HG03565 (cell line): ENCODE data around the gene LGMN.
"Not testable (repeated sequence)": the region's sequence is repeated elsewhere in the genome, so short reads cannot be mapped to it uniquely, and the experiment has no call there.

Experiments
- ATAC-seq: cut with Tn5 transposase; IDR thresholded peaks from one replicate; pipeline ENCODE4 v1.9.1; 2021; ENCODE audit warnings: mild to moderate bottlenecking, moderate library complexity; ENCODE audit not compliant: unreplicated experiment

Gene LGMN

DNA sequence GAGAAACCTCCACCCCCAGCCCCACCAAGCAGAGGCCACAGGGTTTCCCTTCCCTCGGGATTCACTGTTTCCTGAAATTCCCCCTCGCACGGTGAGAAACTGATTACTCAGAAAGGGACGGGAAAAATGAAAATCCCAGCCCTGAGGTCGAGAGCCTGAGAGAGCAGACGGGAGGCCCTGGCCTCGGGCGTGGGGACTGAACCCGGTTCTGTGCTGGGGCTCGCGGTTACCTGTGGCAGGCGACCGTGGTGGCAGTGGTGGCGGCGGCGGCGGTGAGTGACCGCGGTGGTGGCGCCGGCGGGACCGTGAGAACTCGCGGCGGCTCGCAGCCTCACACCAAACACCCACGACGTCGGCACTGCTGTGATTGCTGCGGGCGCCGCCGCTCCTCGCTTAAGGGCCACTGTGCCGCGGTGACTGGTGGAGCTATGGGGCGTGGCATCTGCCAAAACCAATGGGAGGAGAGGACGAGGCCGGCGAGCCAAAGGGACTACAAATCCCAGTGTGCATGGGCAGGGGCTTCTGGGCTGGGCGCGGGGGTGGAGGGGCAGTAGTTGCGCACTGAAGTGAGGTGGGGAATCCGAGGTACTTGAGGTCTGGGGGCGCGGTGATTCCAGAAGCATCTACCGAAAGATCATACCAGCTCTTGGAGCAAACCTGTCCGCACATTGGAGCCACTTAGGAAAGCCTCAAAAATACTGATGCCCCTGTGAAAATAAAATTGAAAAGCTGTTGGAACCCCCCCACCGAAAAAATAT is at the start of gene LGMN:
LGMN (minus strand) TSS at position 369 of the 758 bp plus-strand sequence. CDS start 15,841 bp downstream, outside the sequence.
- ATAC-seq, result peak; percentile 77

DNA sequence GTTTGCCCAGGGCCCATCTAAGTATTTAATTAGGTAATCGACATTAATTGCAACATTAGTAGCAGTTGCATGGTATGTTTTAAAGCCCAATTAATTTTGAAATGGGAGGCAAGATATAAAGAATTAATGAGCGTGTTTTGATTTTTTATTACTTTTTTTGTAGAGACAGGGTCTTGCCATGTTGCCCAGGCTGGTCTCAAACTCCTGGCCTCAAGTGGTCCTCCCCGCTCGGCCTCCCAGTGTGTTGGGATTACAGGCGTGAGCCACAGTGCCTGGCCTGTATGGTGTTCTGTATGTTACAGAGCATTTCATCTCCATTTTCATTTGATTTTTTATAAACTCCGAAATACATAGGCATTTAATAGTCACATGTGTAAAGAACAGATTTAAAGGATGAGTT is 46.5 kb upstream of the LGMN start:
- no peak for ATAC-seq

DNA sequence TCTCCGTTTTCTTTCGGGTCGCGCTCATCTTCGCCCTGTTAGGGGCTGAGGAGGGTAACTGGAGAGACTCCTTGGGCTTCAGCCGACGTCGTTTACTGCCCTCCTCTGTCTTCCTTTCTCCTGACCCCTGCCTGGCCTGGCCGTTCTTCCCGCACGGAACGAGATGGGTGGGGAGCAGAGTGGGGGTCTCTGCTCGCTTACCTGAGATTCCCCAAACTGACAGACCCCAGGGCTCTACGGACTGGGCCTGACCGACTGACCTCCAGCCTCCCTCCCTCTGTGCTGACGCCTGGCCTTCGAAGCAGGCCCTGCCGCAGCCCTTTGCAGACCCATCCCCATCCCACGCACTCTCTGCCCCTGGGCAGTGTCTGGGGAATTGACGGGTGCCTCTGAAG is 46.1 kb upstream of the LGMN start:
- ATAC-seq, result no peak

DNA sequence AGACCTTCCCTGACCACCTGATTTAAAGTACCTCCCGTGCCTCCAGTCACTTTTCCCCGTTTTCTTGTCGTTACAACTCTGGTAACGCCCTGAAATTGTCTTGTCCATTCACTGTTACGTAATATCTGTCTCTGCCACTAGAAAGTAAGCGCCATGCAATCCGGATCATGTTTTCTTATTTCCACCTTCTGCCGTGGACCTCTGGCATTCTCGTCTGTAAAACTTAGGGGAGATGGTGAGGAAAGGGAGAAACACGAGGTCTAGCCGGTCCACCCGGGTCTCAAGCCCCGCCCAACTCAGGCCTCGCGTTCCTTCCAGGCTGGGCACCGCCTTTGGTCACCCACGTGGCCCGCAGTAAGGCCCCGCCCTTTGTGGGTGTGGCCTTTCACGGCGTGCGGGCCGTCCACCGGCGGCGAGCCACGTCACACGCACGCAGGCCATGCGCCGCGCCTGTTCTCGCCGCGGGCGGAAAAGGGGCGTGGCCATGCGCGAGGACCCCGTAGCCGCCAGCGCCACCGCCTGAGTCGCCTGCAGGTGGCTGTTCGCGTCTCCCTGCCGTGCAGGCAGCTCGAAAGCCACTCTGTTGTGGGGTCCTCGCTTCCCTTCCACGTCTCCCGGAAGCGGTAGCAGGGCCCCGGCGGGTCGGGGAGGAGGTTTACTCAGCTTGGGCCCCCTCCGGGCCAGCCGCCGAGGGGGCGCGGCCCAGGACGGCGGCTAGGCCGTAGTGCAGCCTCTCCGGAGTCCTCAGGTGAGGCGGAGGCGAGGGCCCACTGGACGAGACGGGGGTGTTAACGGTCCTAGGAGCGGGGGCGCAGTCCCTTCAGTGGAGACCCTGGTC is 45.5 kb upstream of the LGMN start, which contains the start of gene GOLGA5:
GOLGA5 (plus strand) TSS at position 597 of the 838 bp plus-strand sequence. CDS start 3,133 bp downstream, outside the sequence.
- ATAC-seq, result peak; percentile 95

DNA sequence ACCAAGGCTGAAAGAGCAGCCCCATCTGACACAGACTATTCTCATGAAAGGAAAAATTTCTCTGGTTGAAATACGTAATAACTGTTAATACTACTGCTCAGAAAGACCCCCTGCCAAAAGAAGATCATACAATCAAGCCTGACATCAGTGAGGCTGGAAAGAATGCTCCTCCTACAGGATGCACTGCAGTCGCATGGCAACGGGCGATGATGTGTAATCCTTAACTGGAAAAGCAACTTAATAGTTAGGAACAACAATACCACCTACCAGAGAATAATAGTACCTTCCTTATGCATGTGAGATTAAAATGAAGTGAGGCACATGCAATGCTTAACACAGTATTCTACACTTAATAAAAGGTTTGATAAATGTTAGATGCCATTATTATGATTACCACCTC is 44.5 kb upstream of the LGMN start:
- no peak for ATAC-seq

DNA sequence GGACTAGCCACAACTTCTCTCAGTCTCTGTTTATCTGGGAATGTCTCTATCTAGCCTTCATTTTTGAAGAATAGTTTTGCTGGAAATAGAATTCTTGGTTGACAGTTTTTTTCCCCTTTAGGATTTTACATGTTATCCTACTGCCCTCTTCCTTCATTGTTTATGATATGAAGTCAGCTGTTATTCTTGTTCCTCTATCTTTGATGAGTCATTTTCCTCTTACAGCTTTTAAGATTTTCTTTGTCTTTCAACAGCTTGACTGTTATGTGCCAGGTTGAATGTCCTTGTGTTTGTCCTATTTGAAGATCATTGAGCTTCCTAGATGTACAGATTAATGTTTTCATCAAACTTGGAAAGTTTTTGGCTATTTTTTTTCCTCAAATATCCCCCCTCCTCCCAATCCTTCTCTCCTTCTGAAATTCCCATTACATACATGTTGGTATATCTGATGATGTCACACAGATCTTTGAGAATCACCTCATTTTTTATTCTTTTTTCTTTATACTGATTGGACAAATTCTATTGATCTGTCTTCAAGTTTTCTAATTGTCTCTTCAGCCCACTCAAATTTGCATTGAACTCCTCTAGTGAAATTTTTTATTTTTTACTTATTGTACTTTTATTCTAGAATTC is 41.1 kb upstream of the LGMN start:
- ATAC-seq, result no peak

DNA sequence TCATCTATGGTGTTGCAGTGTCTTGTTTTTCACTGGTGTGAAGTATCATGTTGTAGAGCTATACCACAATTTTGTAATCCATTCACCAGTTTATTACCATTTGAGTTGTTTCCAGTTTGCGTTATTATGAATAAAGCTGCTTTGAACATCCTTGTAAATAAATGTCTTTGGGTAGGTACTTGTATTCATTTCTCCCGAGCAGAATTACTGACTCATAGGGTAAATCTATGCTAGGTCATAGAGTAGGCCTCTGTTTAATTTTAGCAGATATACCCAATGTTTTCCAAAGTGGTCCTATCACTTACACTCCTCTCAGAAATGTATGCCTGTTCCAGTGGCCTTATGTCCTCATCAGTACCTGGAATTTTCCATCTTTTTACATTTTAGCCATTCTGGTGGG is 39.1 kb upstream of the LGMN start:
- ATAC-seq, result no peak

DNA sequence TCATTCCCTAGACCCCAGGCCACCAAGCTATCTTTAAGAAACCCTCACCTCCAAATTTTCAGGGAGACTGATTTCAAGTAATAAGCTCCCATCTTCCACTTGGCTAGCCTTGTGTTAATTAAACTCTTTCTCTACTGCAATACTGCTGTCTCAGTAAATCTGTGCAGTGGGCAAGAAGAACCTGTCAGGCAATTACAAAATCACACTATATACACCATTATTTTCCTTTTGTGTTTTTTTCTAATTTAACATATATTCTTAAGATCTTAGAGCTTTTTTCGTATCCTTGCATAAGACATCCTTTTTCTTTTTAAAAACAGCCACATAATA is 38.0 kb upstream of the LGMN start:
- ATAC-seq, result no peak

DNA sequence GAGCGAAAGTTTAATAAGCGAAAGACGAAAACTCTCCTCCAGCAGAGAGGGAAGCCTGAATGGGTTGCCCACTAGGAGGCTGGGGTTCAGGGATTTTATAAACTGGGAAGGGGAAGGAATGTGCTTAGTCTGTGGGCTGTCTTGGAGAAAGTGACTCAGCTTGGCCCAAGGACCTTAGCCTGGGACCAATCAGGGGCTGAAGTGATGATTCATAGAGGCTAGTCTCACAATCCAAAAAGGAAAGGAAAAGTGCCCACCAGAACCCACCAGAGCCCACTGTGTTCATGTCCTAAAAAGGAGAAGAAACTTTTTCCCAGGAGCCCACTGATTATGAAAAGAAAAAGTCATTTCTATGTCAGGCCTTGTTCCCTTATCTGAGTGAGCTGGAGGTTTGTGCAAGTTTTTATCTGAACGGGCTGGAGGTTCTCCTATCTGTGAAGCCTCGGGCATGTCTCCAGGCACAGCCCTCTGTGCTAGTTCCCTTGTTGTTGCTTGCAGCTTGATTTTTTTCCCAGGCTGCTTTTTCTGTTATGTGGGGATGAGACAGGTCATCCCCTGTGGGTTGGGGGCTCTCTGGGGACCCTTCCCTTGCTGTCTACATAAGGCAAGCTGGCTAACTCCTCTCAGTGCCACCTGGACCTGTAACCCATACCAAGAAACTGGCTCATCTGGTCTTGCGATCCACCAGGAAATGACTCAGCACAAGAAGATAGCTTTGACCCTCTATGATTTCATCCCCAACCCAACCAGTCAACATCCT is 37.4 kb upstream of the LGMN start:
- ATAC-seq, result no peak

DNA sequence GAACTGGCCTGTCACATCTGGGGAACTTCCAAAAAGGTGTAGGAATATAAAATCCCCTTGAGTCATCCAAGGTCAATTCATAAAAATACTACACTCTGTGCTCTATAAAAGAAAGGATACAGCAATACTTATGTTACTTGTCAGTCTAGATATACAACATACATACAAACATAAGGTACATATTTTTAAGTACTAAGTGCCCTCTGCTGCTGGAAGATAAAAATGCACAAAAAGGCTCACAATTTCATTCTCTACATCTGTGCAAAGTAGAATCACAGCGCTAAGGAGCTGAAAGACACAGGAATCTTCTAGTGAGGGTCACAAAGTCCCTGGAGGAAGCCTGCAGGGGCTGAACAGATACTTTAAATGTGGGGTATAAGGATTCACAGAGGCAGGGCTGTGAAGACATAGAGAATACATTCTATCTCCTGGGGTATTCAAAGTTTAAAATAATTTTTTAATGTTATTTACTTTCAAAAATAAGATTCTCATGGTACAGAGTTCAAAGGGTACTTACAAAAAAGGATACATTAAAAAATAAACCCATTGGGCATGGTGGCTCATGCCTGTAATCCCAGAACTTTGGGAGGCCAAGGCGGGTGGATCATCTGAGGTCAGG is 35.5 kb upstream of the LGMN start:
- ATAC-seq, result peak; percentile 53

DNA sequence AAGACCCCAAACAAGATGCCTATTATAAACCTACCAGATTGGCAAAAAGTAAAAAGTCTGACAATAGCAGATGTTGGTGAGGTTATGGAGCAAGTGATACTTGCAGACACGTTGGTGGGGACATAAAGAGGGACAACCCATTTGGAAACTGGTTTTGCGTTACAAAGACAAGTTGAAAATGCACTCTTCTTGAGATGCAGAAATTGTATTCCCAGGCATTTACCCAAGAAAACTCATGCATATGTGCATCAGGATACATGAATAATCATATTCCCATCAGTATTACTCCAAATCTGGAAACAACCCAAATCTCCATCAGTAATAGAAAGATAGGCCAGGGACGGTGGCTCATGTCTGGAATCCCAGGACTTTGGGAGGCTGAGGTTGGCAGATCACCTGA is 32.9 kb upstream of the LGMN start:
- ATAC-seq, result no peak

DNA sequence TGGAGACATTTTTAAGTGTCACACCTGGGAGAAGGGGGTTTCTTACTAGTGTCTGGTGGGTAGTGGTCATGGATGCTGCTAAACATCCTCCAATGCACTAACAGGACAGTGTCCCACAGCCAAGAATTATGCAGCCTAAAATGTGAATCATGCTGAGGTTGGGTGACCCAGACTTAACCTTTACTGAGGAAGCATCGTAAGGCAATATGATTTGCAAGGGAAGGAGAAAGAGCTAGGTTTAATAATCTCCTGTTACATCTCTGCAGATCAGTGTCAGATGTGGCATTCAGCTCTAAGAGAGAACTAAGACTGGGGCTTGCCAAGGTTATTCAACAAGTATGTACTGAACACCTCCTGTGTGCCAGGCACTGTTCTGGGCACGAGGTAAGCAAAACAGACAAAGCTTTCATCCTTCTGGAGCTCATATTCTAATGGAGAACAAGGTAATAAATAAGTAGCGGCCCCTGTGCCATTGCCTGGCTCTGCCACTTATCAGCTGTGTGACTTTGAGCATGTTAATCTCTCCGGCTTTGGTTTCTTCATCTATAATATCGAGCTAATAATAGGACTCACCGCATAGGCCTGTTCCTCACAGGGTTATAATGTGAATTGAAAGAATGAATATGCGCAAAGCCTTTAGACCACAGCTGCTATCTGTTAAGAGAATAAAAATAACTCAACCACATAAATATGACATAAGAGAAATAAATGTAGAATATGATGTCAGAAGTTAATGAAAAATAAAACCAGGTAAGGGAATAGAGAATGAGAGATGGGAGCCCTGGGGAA is 32.2 kb upstream of the LGMN start:
- no peak for ATAC-seq

DNA sequence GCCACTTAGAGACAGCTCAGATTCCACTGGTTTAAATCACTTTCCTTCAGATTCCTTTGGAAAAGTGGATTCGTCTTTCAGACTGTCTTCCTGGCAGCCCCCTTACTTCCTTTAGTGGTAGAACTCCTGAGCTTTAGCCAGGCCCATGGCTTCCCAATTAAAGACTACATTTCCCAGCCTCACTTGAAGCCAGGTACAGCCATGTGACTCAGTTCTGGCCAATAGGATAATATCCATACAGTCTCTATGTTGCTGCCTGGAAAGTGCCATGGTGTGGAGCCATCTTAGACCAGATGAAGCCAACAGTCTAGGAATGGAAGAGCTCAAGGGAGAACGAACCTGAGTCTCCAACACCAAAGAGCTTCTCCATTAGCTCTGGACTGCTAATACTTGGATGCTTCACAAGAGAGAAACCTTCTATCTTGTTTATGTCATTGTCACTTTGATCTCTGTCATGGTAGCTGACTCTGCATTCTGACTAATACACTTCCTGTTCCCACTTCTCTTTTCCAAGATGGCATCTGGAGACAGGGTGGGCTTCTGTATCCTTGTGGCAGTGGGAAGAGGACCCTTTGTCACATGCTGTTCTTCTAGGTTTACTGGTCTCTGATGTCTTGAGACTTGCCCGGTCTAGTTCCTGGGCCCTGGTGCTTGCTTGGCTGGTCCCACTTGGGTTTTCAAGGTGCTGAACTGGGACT is 30.6 kb upstream of the LGMN start:
- not testable (repeated sequence) for ATAC-seq

DNA sequence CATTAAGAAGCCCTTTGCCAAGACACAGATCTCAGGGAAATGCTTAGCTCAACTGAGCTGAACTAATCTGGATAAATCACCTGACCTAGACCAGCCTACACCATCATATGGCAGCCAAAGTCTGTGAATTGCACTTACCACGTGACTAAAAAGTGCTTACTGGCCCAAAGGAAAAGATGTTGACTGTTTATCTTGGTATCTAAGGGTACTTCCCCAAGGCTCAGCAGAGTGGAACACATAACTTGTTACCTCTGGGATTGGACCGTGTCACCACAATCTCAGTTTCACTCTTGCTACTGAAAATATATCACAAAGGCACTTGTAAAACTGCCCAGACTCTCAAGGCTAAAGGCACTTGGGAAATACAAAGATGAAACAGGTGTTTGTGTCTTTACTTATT is 26.9 kb upstream of the LGMN start:
- peak; percentile 89 for ATAC-seq

DNA sequence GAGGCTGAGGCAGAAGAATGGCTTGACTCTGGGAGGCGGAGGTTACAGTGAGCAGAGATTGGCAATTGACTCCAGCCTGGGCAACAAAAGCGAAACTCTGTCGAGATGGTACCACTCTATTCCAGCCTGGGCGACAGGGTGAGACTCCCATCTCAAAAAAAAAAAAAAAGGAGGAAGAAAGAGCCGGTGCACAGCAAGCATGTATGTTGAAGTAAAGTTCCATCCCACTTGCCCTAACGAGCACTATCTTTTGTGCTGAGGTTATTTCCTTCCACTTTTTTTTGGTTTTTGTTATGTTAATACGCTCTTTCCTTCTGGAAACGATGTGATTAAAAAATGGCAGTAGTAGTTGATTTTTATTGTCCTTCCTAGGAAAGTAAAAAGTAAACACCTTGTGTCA is 26.1 kb upstream of the LGMN start:
- no peak for ATAC-seq

DNA sequence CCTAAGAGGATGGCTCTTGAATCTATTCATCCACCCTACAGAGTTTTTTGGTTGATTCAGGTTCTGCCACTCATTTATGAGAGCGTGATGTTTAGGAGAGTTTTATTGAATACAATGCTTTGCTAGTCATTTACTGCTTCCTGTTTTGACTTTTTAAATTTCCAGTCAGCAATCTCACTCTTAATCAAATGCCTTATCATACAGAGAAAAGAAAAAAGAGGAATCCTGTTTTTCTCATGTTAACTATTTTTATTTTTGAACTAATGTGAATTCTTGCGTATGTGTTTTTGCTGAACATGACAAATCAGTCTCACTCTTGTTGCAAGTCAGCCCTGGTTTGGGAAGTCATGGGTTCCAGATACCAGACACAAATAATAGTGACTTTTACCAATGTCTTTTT is 22.1 kb upstream of the LGMN start:
- ATAC-seq, result no peak

DNA sequence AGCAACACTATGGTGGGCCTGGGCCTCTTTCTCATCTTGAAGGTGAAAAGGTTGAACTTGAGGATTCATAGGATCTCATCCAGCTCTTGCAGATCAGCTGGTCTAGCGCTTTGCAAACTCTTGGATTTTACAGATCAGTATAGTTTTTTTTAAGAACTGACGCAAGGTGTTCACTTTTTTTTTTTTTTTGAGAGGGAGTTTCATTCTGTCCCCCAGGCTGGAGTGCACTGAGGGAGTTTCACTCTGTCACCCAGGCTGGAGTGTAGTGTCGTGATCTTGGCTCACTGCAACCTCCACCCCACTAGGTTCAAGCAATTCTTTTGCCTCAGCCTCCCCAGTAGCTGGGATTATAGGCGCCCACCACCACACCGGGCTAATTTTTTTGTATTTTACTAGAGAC is 20.4 kb upstream of the LGMN start:
- peak; percentile 3 for ATAC-seq

DNA sequence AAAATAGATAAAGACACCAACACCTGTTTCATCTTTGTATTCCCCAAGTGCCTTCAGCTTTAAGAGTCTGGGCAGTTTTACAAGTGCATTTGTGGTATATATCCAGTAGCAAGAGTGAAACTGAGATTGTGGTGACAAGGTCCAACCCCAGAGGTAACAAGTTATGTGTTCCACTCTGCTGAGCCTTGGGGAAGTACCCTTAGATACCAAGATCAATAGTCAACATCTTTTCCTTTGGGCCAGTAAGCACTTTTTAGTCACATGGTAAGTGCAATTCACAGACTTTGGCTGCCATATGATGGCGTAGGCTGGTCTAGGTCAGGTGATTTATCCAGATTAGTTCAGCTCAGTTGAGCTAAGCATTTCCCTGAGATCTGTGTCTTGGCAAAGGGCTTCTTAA is 19.8 kb upstream of the LGMN start:
- ATAC-seq, result peak; percentile 85
